Thyroid gland (tissue), 4 donors: ENCODE data around the gene TTC31.

Experiments used
- POLR2A ChIP-seq, 2 donors: fragments of 450-650 bp; IDR thresholded peaks; one replicate each; pipeline ENCODE4 v1.6.1; 2017; ENCODE audit warnings: antibody characterized with exemption in 2 of 2, mild to moderate bottlenecking in 2 of 2, moderate library complexity in 1 of 2
- TF ChIP-seq, protein P1 (sequence below), 6 experiments: fragments of 200-600 bp in 3 of 6; fragments of 450-650 bp in 3 of 6; sonication (generic) in 3 of 6; IDR thresholded peaks; one replicate each; pipeline ENCODE4 v1.5.1; 2016 to 2019; ENCODE audit warnings: antibody characterized with exemption in 6 of 6, mild to moderate bottlenecking in 2 of 6, inconsistent platforms in 1 of 6, moderate library complexity in 1 of 6

DNA sequence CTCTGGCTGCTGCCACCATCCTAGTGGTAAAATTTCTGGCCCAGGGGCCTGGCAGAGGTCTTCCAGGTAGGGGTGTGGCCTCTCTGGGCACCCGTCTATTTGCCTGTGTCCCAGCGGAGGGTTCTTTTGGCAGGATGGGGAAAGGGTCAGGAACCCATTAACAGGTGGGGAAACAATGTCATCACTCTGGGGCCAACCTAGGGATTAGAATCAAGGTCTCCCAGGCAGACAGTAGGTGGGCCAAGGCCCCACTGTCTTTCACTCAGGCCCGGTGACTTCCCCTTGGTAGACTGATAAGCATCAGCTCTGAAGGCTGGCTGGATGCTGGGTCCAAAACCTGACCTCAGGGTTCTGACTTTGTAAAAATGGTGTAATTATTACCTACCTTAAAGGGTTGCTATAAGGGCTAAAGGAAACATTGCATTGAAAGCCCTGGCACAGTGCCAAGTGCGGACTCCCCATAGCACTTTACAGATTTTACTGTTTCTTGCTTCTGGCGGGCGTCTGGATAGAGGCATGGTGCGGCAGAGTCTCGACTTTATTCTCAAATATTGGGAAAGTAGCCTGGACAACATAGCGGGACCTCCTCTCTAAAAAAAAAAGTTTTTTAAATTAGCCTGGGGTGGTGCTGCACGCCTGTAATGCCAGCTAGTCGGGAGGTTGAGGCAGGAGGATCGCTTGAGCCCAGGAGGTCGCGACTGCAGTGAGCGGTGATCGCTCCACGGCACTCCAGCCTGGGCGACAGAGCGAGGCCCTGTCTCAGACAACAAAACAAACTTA, 14.3 kb downstream of the TTC31 start:
- TF ChIP-seq, protein P1, sequence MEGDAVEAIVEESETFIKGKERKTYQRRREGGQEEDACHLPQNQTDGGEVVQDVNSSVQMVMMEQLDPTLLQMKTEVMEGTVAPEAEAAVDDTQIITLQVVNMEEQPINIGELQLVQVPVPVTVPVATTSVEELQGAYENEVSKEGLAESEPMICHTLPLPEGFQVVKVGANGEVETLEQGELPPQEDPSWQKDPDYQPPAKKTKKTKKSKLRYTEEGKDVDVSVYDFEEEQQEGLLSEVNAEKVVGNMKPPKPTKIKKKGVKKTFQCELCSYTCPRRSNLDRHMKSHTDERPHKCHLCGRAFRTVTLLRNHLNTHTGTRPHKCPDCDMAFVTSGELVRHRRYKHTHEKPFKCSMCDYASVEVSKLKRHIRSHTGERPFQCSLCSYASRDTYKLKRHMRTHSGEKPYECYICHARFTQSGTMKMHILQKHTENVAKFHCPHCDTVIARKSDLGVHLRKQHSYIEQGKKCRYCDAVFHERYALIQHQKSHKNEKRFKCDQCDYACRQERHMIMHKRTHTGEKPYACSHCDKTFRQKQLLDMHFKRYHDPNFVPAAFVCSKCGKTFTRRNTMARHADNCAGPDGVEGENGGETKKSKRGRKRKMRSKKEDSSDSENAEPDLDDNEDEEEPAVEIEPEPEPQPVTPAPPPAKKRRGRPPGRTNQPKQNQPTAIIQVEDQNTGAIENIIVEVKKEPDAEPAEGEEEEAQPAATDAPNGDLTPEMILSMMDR (IDR thresholded peaks at IDR 0.05) = no peak
- no peak for TF ChIP-seq POLR2A (IDR thresholded peaks at IDR 0.05)
